K562 (cell line): Measurements from ENCODE around the gene IKZF4. TPM values are rescaled to one million over a fixed set of nuclear protein-coding genes. Genes with fewer than 3 reads are reported as not detected.

Experiments used
- ATAC-seq: fragments of 200-7000 bp; cut with Tn5 transposase; 3 replicates; pipeline ENCODE4 v1.9.1; 2020; ENCODE audit warnings: moderate library complexity
- BruUV-seq: library from RNA; stranded (reverse); fragments of 400-500 nt; replicated peaks from 2 replicates; lab custom pipeline; 2021; lab: Mats Ljungman, UMichigan
- CTCF ChIA-PET: fragments of 300-600 bp; formaldehyde crosslinking; extraction: SDS; loops from one replicate; lab custom pipeline; 2021; ENCODE audit warnings: low intra/inter-chr PET ratio; lab: Yijun Ruan, JAX
- POLR2A ChIA-PET: fragments of 300-600, 350-650 bp; sonication (Branson Sonifier 250); formaldehyde crosslinking; extraction: SDS; loops from one replicate; lab custom pipeline; 2021; ENCODE audit warnings: antibody characterized with exemption, inconsistent platforms; lab: Yijun Ruan, JAX
- DNase-seq, 4 experiments: peaks; one replicate each; pipeline versions ENCODE4 v3.0.0 to v3.0.0-alpha.2; 2011 to 2018; ENCODE audit warnings: low spot score in 3 of 4, mixed read lengths in 3 of 4; ENCODE audit errors: extremely low read depth in 1 of 4
- FAIRE-seq: peaks from 2 replicates; lab custom pipeline; 2011; peaks lifted over from hg19 to GRCh38; lab: Jason Lieb, UNC
- H2AFZ ChIP-seq: 2 replicates; pipeline ENCODE4 v1.6.0; 2011; ENCODE audit warnings: low read depth, low read length, control low read depth, inconsistent platforms
- H3K27ac ChIP-seq: fragments of 200-600 bp; 3 replicates; pipeline ENCODE4 v1.8.0; 2011; ENCODE audit warnings: low read depth, mild to moderate bottlenecking, control low read depth, inconsistent platforms, low read length, moderate library complexity, mixed read lengths; ENCODE audit errors: extremely low read depth
- H3K27me3 ChIP-seq, 2 experiments: fragments of 300-600 bp in 1 of 2; 2 replicates in 1 of 2; 3 replicates in 1 of 2; pipeline versions ENCODE4 v1.6.0 to v1.8.0; 2011; ENCODE audit warnings: inconsistent platforms in 2 of 2, low read length in 2 of 2, mild to moderate bottlenecking in 1 of 2, mixed read lengths in 1 of 2, moderate library complexity in 1 of 2; ENCODE audit not compliant: control insufficient read depth in 2 of 2, insufficient read depth in 2 of 2
- H3K36me3 ChIP-seq: fragments of 300-600 bp; 3 replicates; pipeline ENCODE4 v1.8.0; 2011; ENCODE audit warnings: mild to moderate bottlenecking, low read length, inconsistent platforms; ENCODE audit not compliant: control insufficient read depth, insufficient read depth
- H3K4me1 ChIP-seq, 2 experiments: fragments of 200-600 bp in 1 of 2; replicated peaks in 1 of 2; 2 replicates in 1 of 2; 3 replicates in 1 of 2; pipeline versions ENCODE4 v1.5.1 to v1.8.0; 2011; ENCODE audit warnings: inconsistent platforms in 2 of 2, low read length in 2 of 2, mild to moderate bottlenecking in 1 of 2, mixed read lengths in 1 of 2, moderate library complexity in 1 of 2; ENCODE audit not compliant: control insufficient read depth in 2 of 2, insufficient read depth in 2 of 2
- H3K4me2 ChIP-seq: 2 replicates; pipeline ENCODE4 v1.6.1; 2011; ENCODE audit warnings: low read length, control low read depth, inconsistent platforms, mixed read lengths; ENCODE audit not compliant: insufficient read depth
- H3K4me3 ChIP-seq: fragments of 200-600 bp; sonication (generic), shearing (Covaris generic); 2 replicates; pipeline ENCODE4 v1.5.1; 2016; ENCODE audit warnings: control low read depth, inconsistent platforms
- H3K79me2 ChIP-seq: fragments of 200-600 bp; 3 replicates; pipeline ENCODE4 v1.8.0; 2011; ENCODE audit warnings: low read length, inconsistent platforms; ENCODE audit not compliant: control insufficient read depth, insufficient read depth
- H3K9ac ChIP-seq, 2 experiments: 2 replicates each; pipeline versions ENCODE4 v1.6.0 to v1.6.1; 2011; ENCODE audit warnings: low read depth in 2 of 2, low read length in 2 of 2, control low read depth in 1 of 2, inconsistent platforms in 1 of 2, mild to moderate bottlenecking in 1 of 2, mixed read lengths in 1 of 2; ENCODE audit not compliant: insufficient read depth in 1 of 2
- H3K9me1 ChIP-seq: one replicate; pipeline ENCODE4 v1.6.0; 2011; ENCODE audit warnings: inconsistent platforms, mild to moderate bottlenecking, low read length, moderate library complexity; ENCODE audit not compliant: control insufficient read depth, insufficient read depth
- H3K9me3 ChIP-seq: replicated peaks from 2 replicates; pipeline ENCODE4 v1.5.1; 2011; ENCODE audit warnings: low read depth, low read length, inconsistent platforms; ENCODE audit not compliant: control insufficient read depth, insufficient read depth
- H4K20me1 ChIP-seq: replicated peaks from 2 replicates; pipeline ENCODE4 v1.6.1; 2011; ENCODE audit warnings: low read length, inconsistent platforms, mixed read lengths; ENCODE audit not compliant: control insufficient read depth, insufficient read depth
- BHLHE40 ChIP-seq: IDR thresholded peaks from 2 replicates; pipeline ENCODE4 v1.6.1; 2011; ENCODE audit warnings: low read length, improper control_type of control experiment
- BRD4 ChIP-seq: fragments of 200-600 bp; sonication (generic); IDR thresholded peaks from 2 replicates; pipeline ENCODE4 v1.6.1; 2017; ENCODE audit warnings: inconsistent platforms
- C11orf30 ChIP-seq: fragments of 450-650 bp; IDR thresholded peaks from 2 replicates; pipeline ENCODE4 v1.6.1; 2016; ENCODE audit warnings: low read depth, mild to moderate bottlenecking
- DMBX1 ChIP-seq: fragments of 250-450 bp; sonication (Bioruptor Pico); IDR thresholded peaks from 2 replicates; pipeline ENCODE4 v1.8.0; 2022; ENCODE audit warnings: inconsistent platforms, mild to moderate bottlenecking, moderate library complexity, borderline replicate concordance
- ELF4 ChIP-seq: fragments of 450-650 bp; formaldehyde crosslinking; IDR thresholded peaks from 2 replicates; pipeline ENCODE4 v1.4.0; 2022; ENCODE audit warnings: missing genetic modification characterization
- HLTF ChIP-seq: fragments of 450-650 bp; IDR thresholded peaks from 2 replicates; pipeline ENCODE4 v1.6.1; 2016
- PKNOX1 ChIP-seq: fragments of 450-650 bp; IDR thresholded peaks from 2 replicates; pipeline ENCODE4 v1.6.1; 2016
- POLR2A ChIP-seq: fragments of 450-650 bp; conservative IDR thresholded peaks from 2 replicates; pipeline ENCODE4 v1.6.1; 2016
- PPARD ChIP-seq: fragments of 250-450 bp; sonication (Bioruptor Pico); IDR thresholded peaks from 2 replicates; pipeline ENCODE4 v1.8.0; 2022; ENCODE audit warnings: inconsistent platforms, mild to moderate bottlenecking, moderate library complexity
- SNIP1 ChIP-seq: fragments of 450-650 bp; IDR thresholded peaks from 2 replicates; pipeline ENCODE4 v1.7.1; 2017; ENCODE audit warnings: low read depth, mild to moderate bottlenecking
- SREBF1 ChIP-seq: fragments of 150-350 bp; IDR thresholded peaks from 2 replicates; pipeline ENCODE4 v1.6.1; 2014; ENCODE audit warnings: antibody characterized with exemption, low read depth, low read length, borderline replicate concordance
- ZNF253 ChIP-seq: fragments of 250-450 bp; sonication (Bioruptor Pico); conservative IDR thresholded peaks from 2 replicates; pipeline ENCODE4 v1.6.1; 2021; ENCODE audit warnings: mild to moderate bottlenecking
- in situ Hi-C: fragments of 300-500 bp; cut with MboI; formaldehyde crosslinking; loops from 4 replicates; pipeline ENCODE4 v1.15.0; 2018; ENCODE audit warnings: inconsistent platforms, mixed read lengths
- intact Hi-C: fragments of 100-400 bp; cut with micrococcal nuclease; formaldehyde crosslinking; loops from 2 replicates; pipeline ENCODE4 v1.14.2; 2022
- polyA plus RNA-seq, 8 experiments: library from polyadenylated mRNA; depleted of rRNA in 4 of 8; stranded (reverse) in 5 of 8; unstranded in 3 of 8; fragments of >200 nt; fragmentation: Nextera tagmentation in 2 of 8; fragmentation: Illumina TruSeq in 1 of 8; extraction: Ambion mirVana in 2 of 8; extraction: Trizol in 1 of 8; gene quantifications; 2 replicates each; pipeline versions ENCODE4 v1.2.1 to v1.2.3, GENCODE V29; 2011 to 2014; ENCODE audit warnings: inconsistent platforms in 1 of 8, missing spikeins in 1 of 8
- total RNA-seq, 7 experiments: library from RNA; depleted of rRNA in 6 of 7; stranded (reverse); fragments of >200 nt in 6 of 7; fragmentation: Illumina TruSeq in 2 of 7; extraction: Trizol in 2 of 7; gene quantifications; 2 replicates each; pipeline versions ENCODE4 v1.2.1 to v1.2.3, GENCODE V29; 2011 to 2021; ENCODE audit warnings: low replicate concordance in 1 of 7

IKZF4 gene
- total and polyA plus RNA-seq, 9 of the 15 experiments (the other 6 are each of a cell fraction or from before 2014, with no cell fraction given): 1.9 to 16.3 (median 3.6) TPM

DNA sequence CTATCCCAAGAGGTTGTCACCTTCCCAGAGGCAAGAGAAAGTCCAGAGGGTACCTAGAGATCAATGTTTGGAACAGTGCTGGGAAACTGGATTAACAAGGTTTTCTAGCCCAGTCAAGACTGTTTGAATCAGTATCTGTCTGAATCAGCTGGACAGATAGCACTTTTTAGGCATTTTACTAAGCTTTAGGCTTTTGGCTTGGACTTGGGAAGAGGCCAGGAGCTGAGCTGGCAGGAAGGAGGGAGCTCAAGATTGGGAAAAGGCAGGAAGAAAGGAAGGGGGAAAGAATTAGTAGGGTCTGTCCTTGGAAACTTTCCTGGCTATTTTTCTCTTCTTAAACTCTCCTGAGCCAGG is 8.3 kb downstream of the IKZF4 start:
- in situ Hi-C loops (loop anchor here (10.0 kb wide), 1 partner anchor 214 kb away; the partner anchor contains the start of genes ORMDL2 and SARNP), intact Hi-C loops (loop anchor here (1.0 kb wide), 1 partner anchor 33 kb away; no protein-coding TSS in a partner anchor)
- H2AFZ ChIP-seq: no peak overlapping the region

More for the DNA sequence above, 8.3 kb downstream of the IKZF4 start:
- Histone ChIP-seq H3K79me2 (peaks cover 7% of the 10 kb centered on the region), H3K9me3 (no peaks in the 10 kb centered on the region), H3K27me3 (no peaks in the 10 kb centered on the region), H3K9ac (peak overlapping the region in 1 of 2 experiments; percentile 28; a peak in 1 of 4 replicates), H3K4me2 (no peak overlapping the region), H3K4me1 (peaks cover 2 to 6% of the 10 kb centered on the region in 2 experiments; a peak in 2 of 5 replicates), H4K20me1 (no peaks in the 10 kb centered on the region), H3K4me3 (no peak overlapping the region), H3K36me3 (peaks cover 89% of the 10 kb centered on the region), H3K27ac (no peak overlapping the region), H3K9me1 (no peaks in the 10 kb centered on the region)
- peak; percentile 29 for FAIRE-seq
- peak; percentile 27; the same call in 1 of the 3 replicates for ATAC-seq
- no peak for TF ChIP-seq BRD4
- TF ChIP-seq C11orf30: no peak
- TF ChIP-seq PPARD: no peak
- TF ChIP-seq SREBF1: no peak
- TF ChIP-seq DMBX1 (CRISPR knock-in tag): no peak
- TF ChIP-seq BHLHE40: no peak
- TF ChIP-seq POLR2A: no peak
- no peak for TF ChIP-seq ELF4 (CRISPR knock-in tag)
- no peak for TF ChIP-seq ZNF253 (CRISPR knock-in tag)
- no peak for TF ChIP-seq HLTF
- TF ChIP-seq SNIP1: no peak
- no peak for TF ChIP-seq PKNOX1
- CTCF ChIA-PET: interaction anchor here (1.3 to 2.2 kb wide), 2 partner anchors 33 to 291 kb away, joined by 4 to 35 read pairs; partner anchors contain the start of gene SUOX
- BruUV-seq: no TSS peak
- POLR2A ChIA-PET: interaction anchor here (0.6 to 1.4 kb wide), 9 partner anchors 10 to 285 kb away, joined by 3 to 9 read pairs (median 4); partner anchors contain the start of genes RAB5B, RPS26 and SUOX
- no peak for DNase-seq
